ENCODE results near the gene NHSL2. TPM values are rescaled to one million over a fixed set of nuclear protein-coding genes. Genes with fewer than 3 reads are reported as not detected.

Gene NHSL2
- total and polyA plus RNA-seq, 8 donors = 0.59 to 3.9 (median 0.95) TPM

GRCh38 chrX:72043636-72044035 lies 133.0 kb downstream of the NHSL2 start:
- no peaks in the 10 kb centered on the region for H3K9me3 ChIP-seq
- no peaks in the 10 kb centered on the region for H3K36me3 ChIP-seq
- 65 to 66% methylated on average over 4 of the region's 4 CpGs for WGBS, 2 donors
- no peak overlapping the region for H3K27ac ChIP-seq
- no peaks in the 10 kb centered on the region for H3K4me1 ChIP-seq
- H3K4me3 ChIP-seq = no peak overlapping the region
- DNase-seq (no peak), FAIRE-seq (no peak), ATAC-seq (no peak)
- intact Hi-C loops (cut with DNase I) = no loop called here
- no peaks in the 10 kb centered on the region for H3K27me3 ChIP-seq
- TF ChIP-seq, protein P1, sequence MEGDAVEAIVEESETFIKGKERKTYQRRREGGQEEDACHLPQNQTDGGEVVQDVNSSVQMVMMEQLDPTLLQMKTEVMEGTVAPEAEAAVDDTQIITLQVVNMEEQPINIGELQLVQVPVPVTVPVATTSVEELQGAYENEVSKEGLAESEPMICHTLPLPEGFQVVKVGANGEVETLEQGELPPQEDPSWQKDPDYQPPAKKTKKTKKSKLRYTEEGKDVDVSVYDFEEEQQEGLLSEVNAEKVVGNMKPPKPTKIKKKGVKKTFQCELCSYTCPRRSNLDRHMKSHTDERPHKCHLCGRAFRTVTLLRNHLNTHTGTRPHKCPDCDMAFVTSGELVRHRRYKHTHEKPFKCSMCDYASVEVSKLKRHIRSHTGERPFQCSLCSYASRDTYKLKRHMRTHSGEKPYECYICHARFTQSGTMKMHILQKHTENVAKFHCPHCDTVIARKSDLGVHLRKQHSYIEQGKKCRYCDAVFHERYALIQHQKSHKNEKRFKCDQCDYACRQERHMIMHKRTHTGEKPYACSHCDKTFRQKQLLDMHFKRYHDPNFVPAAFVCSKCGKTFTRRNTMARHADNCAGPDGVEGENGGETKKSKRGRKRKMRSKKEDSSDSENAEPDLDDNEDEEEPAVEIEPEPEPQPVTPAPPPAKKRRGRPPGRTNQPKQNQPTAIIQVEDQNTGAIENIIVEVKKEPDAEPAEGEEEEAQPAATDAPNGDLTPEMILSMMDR (IDR thresholded peaks at IDR 0.05) = no peak

GRCh38 chrX:72045141-72045540 lies 134.5 kb downstream of the NHSL2 start:
- FAIRE-seq (no peak), DNase-seq (no peak), ATAC-seq (no peak)
- no peaks in the 10 kb centered on the region for H3K9me3 ChIP-seq
- no peak overlapping the region for H3K27ac ChIP-seq
- H3K4me1 ChIP-seq = no peaks in the 10 kb centered on the region
- H3K36me3 ChIP-seq = no peaks in the 10 kb centered on the region
- TF ChIP-seq, protein P1 (IDR thresholded peaks at IDR 0.05) = no peak
- H3K27me3 ChIP-seq = no peaks in the 10 kb centered on the region
- 64 to 82% methylated on average over 4 of the region's 4 CpGs for WGBS, 2 donors
- no peak overlapping the region for H3K4me3 ChIP-seq
- intact Hi-C loops (cut with DNase I) = no loop called here

DNA sequence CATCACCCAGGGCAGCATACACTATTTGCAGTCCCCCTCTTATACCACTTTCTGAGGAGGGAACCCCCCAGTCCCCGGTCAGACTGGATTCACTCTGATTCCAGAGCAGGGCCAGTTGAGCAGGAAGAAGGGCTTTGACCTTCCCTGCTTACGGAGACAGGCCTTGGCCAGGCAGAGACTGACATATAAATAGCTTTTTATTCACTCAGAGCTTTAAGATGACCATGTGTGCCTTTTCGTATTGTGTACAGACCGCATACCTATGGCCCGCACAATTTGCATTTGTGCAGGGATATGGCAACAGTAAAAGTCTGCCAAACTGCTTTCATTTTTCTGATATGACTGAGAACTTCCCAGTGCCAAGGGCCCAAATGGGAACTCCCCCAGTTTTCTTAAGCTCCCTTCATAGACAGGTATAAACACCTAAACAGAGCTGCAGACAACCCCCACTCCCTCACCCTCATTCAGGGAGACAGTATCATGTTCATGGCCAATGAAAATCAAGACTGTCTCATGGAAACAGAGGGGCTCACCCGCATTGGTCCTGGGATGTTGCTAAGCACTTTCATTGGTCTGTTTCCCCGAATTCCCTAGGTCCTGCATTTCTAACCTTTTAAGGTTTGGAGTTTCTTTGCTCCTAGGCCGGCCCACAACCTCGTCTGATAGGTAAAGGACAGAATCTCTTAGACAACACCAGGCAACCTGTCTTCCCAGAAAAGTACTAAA lies 135.1 kb downstream of the NHSL2 start:
- Histone ChIP-seq H3K4me3 (no peak overlapping the region), H3K9me3 (no peaks in the 10 kb centered on the region), H3K27me3 (no peaks in the 10 kb centered on the region), H3K4me1 (no peaks in the 10 kb centered on the region), H3K27ac (no peak overlapping the region), H3K36me3 (no peaks in the 10 kb centered on the region)
- intact Hi-C loops (cut with DNase I) = no loop called here
- 78 to 79% methylated on average over 9 of the region's 9 CpGs for WGBS, 2 donors
- FAIRE-seq (no peak), DNase-seq (no peak), ATAC-seq (no peak)
- TF ChIP-seq, protein P1 (IDR thresholded peaks at IDR 0.05) = no peak

DNA sequence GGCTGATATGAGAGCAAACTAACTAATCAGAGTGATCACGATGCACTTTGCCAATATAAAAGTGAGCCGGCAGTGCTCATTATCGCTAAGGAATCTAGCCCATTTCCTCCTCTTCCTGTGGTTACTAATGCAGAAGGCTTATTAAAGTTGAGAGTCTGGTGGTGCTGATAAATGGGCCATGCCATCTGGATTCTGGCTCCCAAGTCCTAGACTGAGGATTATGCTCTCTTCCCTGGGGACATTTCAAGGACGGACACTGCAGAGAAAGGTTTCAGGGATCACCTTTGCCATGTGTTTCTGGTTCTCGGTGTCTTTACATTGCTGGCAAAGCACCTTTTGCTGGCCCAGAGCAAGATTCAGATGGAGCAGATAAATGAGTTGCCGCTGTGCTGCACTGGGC lies 135.8 kb downstream of the NHSL2 start:
- Histone ChIP-seq H3K4me1 (no peaks in the 10 kb centered on the region), H3K27me3 (peaks cover 0 to 2% (median 0%) of the 10 kb centered on the region in 4 donors), H3K36me3 (no peaks in the 10 kb centered on the region), H3K9me3 (no peaks in the 10 kb centered on the region), H3K27ac (no peak overlapping the region), H3K4me3 (no peak overlapping the region)
- ATAC-seq = no peak
- DNase-seq = no peak
- TF ChIP-seq, protein P1 (IDR thresholded peaks at IDR 0.05) = no peak
- FAIRE-seq = no peak
- intact Hi-C loops (cut with DNase I) = no loop called here
- 52 to 61% methylated on average over 6 of the region's 6 CpGs for WGBS, 2 donors

All from pancreas (tissue), 10 donors.